SK-N-MC (cell line): ENCODE data around the gene ADCY4.

ENCODE experiments used
- DNase-seq: peaks from one replicate; pipeline ENCODE4 v3.0.0-alpha.2; 2011; ENCODE audit warnings: low read depth, low spot score
- H3K27ac ChIP-seq: fragments of 200-600 bp; sonication (generic); 2 replicates; pipeline ENCODE4 v1.5.1; 2016; ENCODE audit warnings: mixed run types
- H3K36me3 ChIP-seq: fragments of 200-600 bp; sonication (generic); 2 replicates; pipeline ENCODE4 v1.6.1; 2017; ENCODE audit warnings: antibody characterized with exemption, low read length, mixed read lengths; ENCODE audit not compliant: insufficient read depth
- H3K4me3 ChIP-seq: fragments of 200-600 bp; sonication (generic); 2 replicates; pipeline ENCODE4 v1.5.1; 2016
- H3K9ac ChIP-seq: fragments of 200-600 bp; sonication (generic); 2 replicates; pipeline ENCODE4 v1.8.0; 2017; ENCODE audit warnings: mixed run types, mixed read lengths; ENCODE audit not compliant: insufficient read length
- H3K9me3 ChIP-seq: fragments of 200-600 bp; sonication (generic); 2 replicates; pipeline ENCODE4 v1.6.1; 2017; ENCODE audit warnings: low read depth, mild to moderate bottlenecking, antibody characterized with exemption, low read length, moderate library complexity, mixed read lengths
- EZH2 ChIP-seq: fragments of 200-600 bp; sonication (generic); IDR thresholded peaks from one replicate; pipeline ENCODE4 v1.6.1; 2017; ENCODE audit warnings: antibody characterized with exemption
- FOXP2 ChIP-seq: optimal IDR thresholded peaks from 2 replicates; pipeline ENCODE3; 2011; ENCODE audit warnings: mild to moderate bottlenecking, moderate library complexity; ENCODE audit not compliant: insufficient read depth; ENCODE audit errors: extremely low read length, control extremely low read depth
- POLR2AphosphoS5 ChIP-seq: IDR thresholded peaks from 2 replicates; pipeline ENCODE4 v1.6.1; 2012; ENCODE audit warnings: mild to moderate bottlenecking, low read depth, low read length, borderline replicate concordance

ADCY4 gene

GRCh38 chr14:24348186-24348585, 13.3 kb upstream of the ADCY4 start:
- Histone ChIP-seq H3K36me3 (no peaks in the 10 kb centered on the region), H3K9me3 (no peaks in the 10 kb centered on the region), H3K4me3 (no peak overlapping the region), H3K9ac (no peak overlapping the region), H3K27ac (no peak overlapping the region)
- TF ChIP-seq FOXP2 (no peak), POLR2AphosphoS5 (no peak), EZH2 (no peak)
- DNase-seq = no peak

GRCh38 chr14:24347134-24347533, 12.3 kb upstream of the ADCY4 start:
- Histone ChIP-seq H3K4me3 (no peak overlapping the region), H3K27ac (no peak overlapping the region), H3K9me3 (no peaks in the 10 kb centered on the region), H3K9ac (no peak overlapping the region), H3K36me3 (no peaks in the 10 kb centered on the region)
- TF ChIP-seq EZH2 (no peak), POLR2AphosphoS5 (no peak), FOXP2 (no peak)
- DNase-seq = no peak

- TF ChIP-seq POLR2AphosphoS5 (no peak), EZH2 (no peak), FOXP2 (no peak)
- H3K9ac ChIP-seq = no peak overlapping the region
- H3K36me3 ChIP-seq = no peaks in the 10 kb centered on the region
These were observed 9.2 kb upstream of the ADCY4 start for GRCh38 chr14:24343795-24344660.

GRCh38 chr14:24342889-24343288, 8.0 kb upstream of the ADCY4 start:
- Histone ChIP-seq H3K36me3 (no peaks in the 10 kb centered on the region), H3K9me3 (no peaks in the 10 kb centered on the region), H3K4me3 (no peak overlapping the region), H3K9ac (no peak overlapping the region), H3K27ac (no peak overlapping the region)
- TF ChIP-seq EZH2 (no peak), FOXP2 (no peak), POLR2AphosphoS5 (no peak)
- no peak for DNase-seq

More at GRCh38 chr14:24343795-24344660, 9.2 kb upstream of the ADCY4 start:
- no peaks in the 10 kb centered on the region for H3K9me3 ChIP-seq
- H3K4me3 ChIP-seq = no peak overlapping the region
- no peak for DNase-seq
- H3K27ac ChIP-seq = no peak overlapping the region

- H3K9me3 ChIP-seq = no peaks in the 10 kb centered on the region
These were observed 5.7 kb upstream of the ADCY4 start for GRCh38 chr14:24340606-24341005.

GRCh38 chr14:24339284-24340151, 4.6 kb upstream of the ADCY4 start, which contains the start of gene RIPK3:
Gene RIPK3, minus strand, starts transcription at chr14:24339991. Its CDS starts 165 bp downstream, at chr14:24339826.
- H3K4me3 ChIP-seq = peak within 1 kb of the TSS; percentile 22; the same call in 1 of the 2 replicates

More at GRCh38 chr14:24340606-24341005, 5.7 kb upstream of the ADCY4 start:
- H3K36me3 ChIP-seq = no peaks in the 10 kb centered on the region
- no peak overlapping the region for H3K9ac ChIP-seq
- no peak overlapping the region for H3K4me3 ChIP-seq
- no peak for DNase-seq
- no peak overlapping the region for H3K27ac ChIP-seq
- TF ChIP-seq EZH2 (no peak), POLR2AphosphoS5 (no peak), FOXP2 (no peak)

GRCh38 chr14:24338843-24339242, 4.0 kb upstream of the ADCY4 start:
- H3K4me3 ChIP-seq = no peak overlapping the region

More at GRCh38 chr14:24339284-24340151, 4.6 kb upstream of the ADCY4 start, which contains the start of gene RIPK3:
- Histone ChIP-seq H3K9ac (no peak within 1 kb of the TSS), H3K36me3 (no peaks in the 10 kb centered on the region), H3K27ac (no peak within 1 kb of the TSS), H3K9me3 (no peaks in the 10 kb centered on the region)
- DNase-seq = no peak
- no peak for TF ChIP-seq POLR2AphosphoS5
- no peak for TF ChIP-seq EZH2
- no peak for TF ChIP-seq FOXP2

GRCh38 chr14:24337824-24338175, 2.9 kb upstream of the ADCY4 start:
- H3K9ac ChIP-seq = no peak overlapping the region
- TF ChIP-seq POLR2AphosphoS5 (no peak), FOXP2 (no peak), EZH2 (no peak)
- H3K9me3 ChIP-seq = no peaks in the 10 kb centered on the region
- no peak overlapping the region for H3K27ac ChIP-seq
- no peak overlapping the region for H3K4me3 ChIP-seq
- no peaks in the 10 kb centered on the region for H3K36me3 ChIP-seq
- no peak for DNase-seq

More at GRCh38 chr14:24338843-24339242, 4.0 kb upstream of the ADCY4 start:
- DNase-seq = no peak
- Histone ChIP-seq H3K36me3 (no peaks in the 10 kb centered on the region), H3K9me3 (no peaks in the 10 kb centered on the region), H3K9ac (no peak overlapping the region), H3K27ac (no peak overlapping the region)
- TF ChIP-seq EZH2 = no peak
- no peak for TF ChIP-seq POLR2AphosphoS5
- no peak for TF ChIP-seq FOXP2
